Heart left ventricle (tissue), 16 donors: Measurements from ENCODE around the gene CCSER1. TPM values are rescaled to one million over a fixed set of nuclear protein-coding genes. Genes with fewer than 3 reads are reported as not detected.

Experiments
- ATAC-seq, 4 donors: fragments of 200-7000 bp; cut with Tn5 transposase; one replicate each; pipeline ENCODE4 v1.9.1; 2020 to 2022; ENCODE audit warnings: moderate library complexity in 4 of 4, mild to moderate bottlenecking in 3 of 4, moderate number of reproducible peaks in 1 of 4
- DNase-seq, 5 donors: peaks; one replicate each; pipeline ENCODE4 v3.0.0-alpha.2; 2020
- H3K27ac ChIP-seq, 12 donors: fragments of 200-600 bp; sonication (generic) in 4 of 12; one replicate each; pipeline versions ENCODE4 v1.5.0 to v1.8.0; 2016 to 2022; ENCODE audit warnings: mild to moderate bottlenecking in 2 of 12
- H3K27me3 ChIP-seq, 9 donors: fragments of 200-600 bp; sonication (generic) in 2 of 9; one replicate each; pipeline versions ENCODE4 v1.5.1 to v1.8.0; 2016 to 2022; ENCODE audit warnings: mild to moderate bottlenecking in 3 of 9
- H3K36me3 ChIP-seq, 9 donors: fragments of 200-600 bp; sonication (generic) in 2 of 9; one replicate each; pipeline versions ENCODE4 v1.5.0 to v1.8.0; 2018 to 2022; ENCODE audit warnings: mild to moderate bottlenecking in 2 of 9
- H3K4me1 ChIP-seq, 12 donors: fragments of 200-600 bp; sonication (generic) in 4 of 12; one replicate each; pipeline versions ENCODE4 v1.5.0 to v1.8.0; 2016 to 2022; ENCODE audit warnings: mild to moderate bottlenecking in 3 of 12
- H3K4me3 ChIP-seq, 12 donors: fragments of 200-600 bp; sonication (generic) in 4 of 12; one replicate each; pipeline versions ENCODE4 v1.5.0 to v1.8.0; 2017 to 2022; ENCODE audit warnings: mild to moderate bottlenecking in 9 of 12, moderate library complexity in 4 of 12
- H3K9me3 ChIP-seq, 12 donors: fragments of 200-600 bp; sonication (generic) in 4 of 12; one replicate each; pipeline versions ENCODE4 v1.5.0 to v1.8.0; 2016 to 2022; ENCODE audit warnings: mild to moderate bottlenecking in 1 of 12
- CTCF ChIP-seq, 12 donors: fragments of 200-600 bp; sonication (generic) in 4 of 12; IDR thresholded peaks; one replicate each; pipeline versions ENCODE4 v1.5.0 to v1.8.0; 2018 to 2022; ENCODE audit warnings: antibody characterized with exemption in 12 of 12, mild to moderate bottlenecking in 5 of 12
- POLR2A ChIP-seq, 2 donors: fragments of 450-650 bp; IDR thresholded peaks; one replicate each; pipeline ENCODE4 v1.6.1; 2017; ENCODE audit warnings: antibody characterized with exemption in 2 of 2, mild to moderate bottlenecking in 2 of 2, moderate library complexity in 2 of 2
- WGBS, 4 donors: extraction: QIAGEN DNeasy Blood & Tissue Kit in 2 of 4; methylation state at CpG; one replicate each; pipeline versions ENCODE4 v1.1.5 to v1.1.7; 2013 to 2018; 5-methylcytosine and 5-hydroxymethylcytosine counted together
- intact Hi-C, 10 donors: fragments of 100-400 bp; cut with DNase I; formaldehyde crosslinking; loops; one replicate each; pipeline versions ENCODE4 v1.11.1 to v1.14.2; 2022
- polyA plus RNA-seq, 2 donors: library from polyadenylated mRNA; stranded (reverse); fragments of 200-250 nt; gene quantifications; one replicate each; pipeline ENCODE4 v1.2.3, GENCODE V29; 2013
- total RNA-seq, 9 donors: library from RNA; depleted of rRNA in 2 of 9; stranded (reverse); fragments of >200 nt in 2 of 9; fragmentation: NEBNext Ultra II Directional in 3 of 9; extraction: Animal tissue kit (Norgen Biotek cat#: 25700) in 3 of 9; gene quantifications; one replicate each; pipeline versions ENCODE4 v1.1.0 to v1.2.4, GENCODE V29; 2016 to 2023
- donor health status: ischemic (EF 13 %, LVEDD 7.1; RV severe dilation, severe dysfunction).
- donor health status: healthy with polysubstance abuse.
- donor health status: DM: no; HTN: yes; CAD: no.
- donor health status: DM: no; HTN: no; CAD: no.
- donor health status: ischemic (EF 25% LVEDD 6.9; RV normal size, moderate dysfunction).
- donor health status: ischemic (EF 25% LVEDD 5.7; RV mildly dilated, moderate dysfunction).
- donor health status: healthy.
- donor health status: DM: yes; HTN: yes; CAD: no.
- donor health status: ischemic (EF 35%, LVEDD 5.7; RV mildly dilated, moderate dysfunction).
- donor health status: nonischemic (EF 11% LVEDD 7.7; RV severe dilation, severe dysfunction).
- donor health status: DM: yes; HTN: yes; CAD: no.
- donor health status: PGD.
- donor health status: ischemic (EF 29% LVEDD 5.4; RV normal size, mild dysfunction).
- donor health status: nonischemic (EF 23%, LVEDD 6.1; RV moderate dilation, normal function).

Gene CCSER1
- total and polyA plus RNA-seq, 11 donors, result 2.5 to 15.8 (median 12.2) TPM

- Histone ChIP-seq H3K27ac (no peak overlapping the region), H3K27me3 (no peaks in the 10 kb centered on the region), H3K36me3 (no peaks in the 10 kb centered on the region), H3K4me3 (no peak overlapping the region), H3K9me3 (no peaks in the 10 kb centered on the region), H3K4me1 (no peaks in the 10 kb centered on the region)
- TF ChIP-seq POLR2A (IDR thresholded peaks at IDR 0.05), result no peak
- TF ChIP-seq CTCF (IDR thresholded peaks at IDR 0.05), result peak in 3 of 12 donors; percentile 13 to 18 (median 16)
- ATAC-seq (no peak), DNase-seq (no peak)
- intact Hi-C loops, result loop anchor here in 3 of 10 donors (10.0 kb wide), 1 partner anchor 1268 kb away; no protein-coding TSS in a partner anchor
Observed at GRCh38 chr4:91116861-91117260, 989.7 kb downstream of the CCSER1 start.

- H3K9me3 ChIP-seq, result no peaks in the 10 kb centered on the region
- H3K27ac ChIP-seq, result no peak overlapping the region
- no peaks in the 10 kb centered on the region for H3K4me1 ChIP-seq
- H3K36me3 ChIP-seq, result no peaks in the 10 kb centered on the region
- H3K4me3 ChIP-seq, result no peak overlapping the region
- TF ChIP-seq POLR2A (IDR thresholded peaks at IDR 0.05) (no peak), CTCF (IDR thresholded peaks at IDR 0.05) (no peak)
- DNase-seq, result no peak
- H3K27me3 ChIP-seq, result no peaks in the 10 kb centered on the region
- no peak for ATAC-seq
- intact Hi-C loops, result loop anchor here in 3 of 10 donors (10.0 kb wide), 1 partner anchor 1266 kb away; no protein-coding TSS in a partner anchor
Observed at GRCh38 chr4:91118597-91118996, 991.4 kb downstream of the CCSER1 start.

- intact Hi-C loops, result no loop called here
Observed at GRCh38 chr4:91123742-91124141, 996.5 kb downstream of the CCSER1 start.

GRCh38 chr4:91127192-91127591, 1000.0 kb downstream of the CCSER1 start:
- WGBS, 4 donors, result 47 to 62% (median 54%) methylated on average over 2 of the region's 2 CpGs
- ATAC-seq (no peak), DNase-seq (no peak)
- H3K9me3 ChIP-seq, result no peaks in the 10 kb centered on the region
- H3K27ac ChIP-seq, result no peak overlapping the region
- intact Hi-C loops, result no loop called here
- H3K27me3 ChIP-seq, result no peaks in the 10 kb centered on the region
- H3K4me1 ChIP-seq, result peaks cover 0 to 12% (median 0%) of the 10 kb centered on the region in 12 donors
- H3K36me3 ChIP-seq, result no peaks in the 10 kb centered on the region
- TF ChIP-seq CTCF (IDR thresholded peaks at IDR 0.05) (no peak), POLR2A (IDR thresholded peaks at IDR 0.05) (no peak)
- no peak overlapping the region for H3K4me3 ChIP-seq

More at GRCh38 chr4:91123742-91124141, 996.5 kb downstream of the CCSER1 start:
- H3K27me3 ChIP-seq, result no peaks in the 10 kb centered on the region
- peaks cover 0 to 12% (median 0%) of the 10 kb centered on the region in 12 donors for H3K4me1 ChIP-seq
- no peak overlapping the region for H3K27ac ChIP-seq
- no peaks in the 10 kb centered on the region for H3K9me3 ChIP-seq
- no peak for ATAC-seq
- H3K4me3 ChIP-seq, result no peak overlapping the region
- H3K36me3 ChIP-seq, result no peaks in the 10 kb centered on the region
- no peak for DNase-seq
- no peak for TF ChIP-seq POLR2A (IDR thresholded peaks at IDR 0.05)
- TF ChIP-seq CTCF (IDR thresholded peaks at IDR 0.05), result no peak
